ENCODE results near the gene ARHGEF28.

ARHGEF28 gene

GRCh38 chr5:73591102-73591695 lies 34.8 kb upstream of the ARHGEF28 start:
- no peak overlapping the region for H3K4me3 ChIP-seq (ENCODE audit: insufficient read depth in 1 of 2, low read depth in 1 of 2, low read length in 2 of 2)
- H3K79me1 ChIP-seq (replicated peaks; ENCODE audit: low read length, poor library complexity, severe bottlenecking): no peaks in the 10 kb centered on the region
- DNase-seq: peak; percentile 86
- no peak overlapping the region for H2AK5ac ChIP-seq (ENCODE audit: low read length, severe bottlenecking)
- no peak overlapping the region for H3K9ac ChIP-seq (ENCODE audit: low read length)
- no peak overlapping the region for H3K4me2 ChIP-seq (ENCODE audit: low read length, poor library complexity, severe bottlenecking)
- no peak overlapping the region for H4K91ac ChIP-seq (ENCODE audit: low read length)
- H3K14ac ChIP-seq (ENCODE audit: low read length in 2 of 2): no peak overlapping the region
- no peak overlapping the region for H2BK120ac ChIP-seq (ENCODE audit: low read depth, low read length)
- no peak overlapping the region for H4K8ac ChIP-seq (ENCODE audit: low read length)
- peak overlapping the region in 1 of 2 experiments; percentile 48 for H3K18ac ChIP-seq (ENCODE audit: low read depth in 1 of 2, low read length in 2 of 2)
- peaks cover 3% of the 10 kb centered on the region for H3K4me1 ChIP-seq (ENCODE audit: control insufficient read depth, insufficient read depth, low read depth, low read length)
- H3K23ac ChIP-seq (ENCODE audit: low read length in 2 of 2): no peak overlapping the region
- WGBS: 35% methylated on average over 4 of the region's 4 CpGs
- H3K9me3 ChIP-seq (ENCODE audit: control insufficient read depth, low read length): no peaks in the 10 kb centered on the region
- no peak overlapping the region for H2BK15ac ChIP-seq (ENCODE audit: low read depth, poor library complexity, severe bottlenecking)
- H2AFZ ChIP-seq (ENCODE audit: low read depth, low read length): no peak overlapping the region
- H2BK12ac ChIP-seq (ENCODE audit: low read length in 2 of 2): no peak overlapping the region
- H2BK5ac ChIP-seq (ENCODE audit: low read depth, low read length, poor library complexity, severe bottlenecking): no peak overlapping the region
- no peak overlapping the region for H3K4ac ChIP-seq (ENCODE audit: low read depth in 1 of 2, low read length in 2 of 2)
- no peaks in the 10 kb centered on the region for H3K27me3 ChIP-seq (ENCODE audit: control insufficient read depth in 1 of 2, insufficient read depth in 1 of 2, low read length in 2 of 2)
- H3K36me3 ChIP-seq (ENCODE audit: control insufficient read depth in 1 of 2, insufficient read depth in 2 of 2, low read depth in 1 of 2, low read length in 2 of 2): no peaks in the 10 kb centered on the region
- H3K27ac ChIP-seq (ENCODE audit: low read length, poor library complexity, severe bottlenecking): peak overlapping the region; percentile 32

- H2BK120ac ChIP-seq (ENCODE audit: low read depth, low read length): no peak overlapping the region
- H3K18ac ChIP-seq (ENCODE audit: low read depth in 1 of 2, low read length in 2 of 2): peak overlapping the region in 1 of 2 experiments; percentile 48
- no peaks in the 10 kb centered on the region for H3K79me1 ChIP-seq (replicated peaks; ENCODE audit: low read length, poor library complexity, severe bottlenecking)
- H3K4me3 ChIP-seq (ENCODE audit: insufficient read depth in 1 of 2, low read depth in 1 of 2, low read length in 2 of 2): no peak overlapping the region
- 0% methylated on average over 1 of the region's 4 CpGs for WGBS
- H2AK5ac ChIP-seq (ENCODE audit: low read length, severe bottlenecking): no peak overlapping the region
- H4K8ac ChIP-seq (ENCODE audit: low read length): no peak overlapping the region
- peak overlapping the region; percentile 32 for H3K27ac ChIP-seq (ENCODE audit: low read length, poor library complexity, severe bottlenecking)
- H2BK15ac ChIP-seq (ENCODE audit: low read depth, poor library complexity, severe bottlenecking): no peak overlapping the region
- H3K36me3 ChIP-seq (ENCODE audit: control insufficient read depth in 1 of 2, insufficient read depth in 2 of 2, low read depth in 1 of 2, low read length in 2 of 2): no peaks in the 10 kb centered on the region
- no peak overlapping the region for H3K4me2 ChIP-seq (ENCODE audit: low read length, poor library complexity, severe bottlenecking)
- no peak overlapping the region for H3K14ac ChIP-seq (ENCODE audit: low read length in 2 of 2)
- no peaks in the 10 kb centered on the region for H3K9me3 ChIP-seq (ENCODE audit: control insufficient read depth, low read length)
- no peak overlapping the region for H3K4ac ChIP-seq (ENCODE audit: low read depth in 1 of 2, low read length in 2 of 2)
- H4K91ac ChIP-seq (ENCODE audit: low read length): no peak overlapping the region
- H3K9ac ChIP-seq (ENCODE audit: low read length): no peak overlapping the region
- H3K4me1 ChIP-seq (ENCODE audit: control insufficient read depth, insufficient read depth, low read depth, low read length): peaks cover 3% of the 10 kb centered on the region
- peak; percentile 84 for DNase-seq
- no peak overlapping the region for H2BK12ac ChIP-seq (ENCODE audit: low read length in 2 of 2)
- no peak overlapping the region for H3K23ac ChIP-seq (ENCODE audit: low read length in 2 of 2)
- H3K27me3 ChIP-seq (ENCODE audit: control insufficient read depth in 1 of 2, insufficient read depth in 1 of 2, low read length in 2 of 2): no peaks in the 10 kb centered on the region
- H2AFZ ChIP-seq (ENCODE audit: low read depth, low read length): no peak overlapping the region
- H2BK5ac ChIP-seq (ENCODE audit: low read depth, low read length, poor library complexity, severe bottlenecking): no peak overlapping the region
Observed at GRCh38 chr5:73591698-73592501, 34.1 kb upstream of the ARHGEF28 start.

DNA sequence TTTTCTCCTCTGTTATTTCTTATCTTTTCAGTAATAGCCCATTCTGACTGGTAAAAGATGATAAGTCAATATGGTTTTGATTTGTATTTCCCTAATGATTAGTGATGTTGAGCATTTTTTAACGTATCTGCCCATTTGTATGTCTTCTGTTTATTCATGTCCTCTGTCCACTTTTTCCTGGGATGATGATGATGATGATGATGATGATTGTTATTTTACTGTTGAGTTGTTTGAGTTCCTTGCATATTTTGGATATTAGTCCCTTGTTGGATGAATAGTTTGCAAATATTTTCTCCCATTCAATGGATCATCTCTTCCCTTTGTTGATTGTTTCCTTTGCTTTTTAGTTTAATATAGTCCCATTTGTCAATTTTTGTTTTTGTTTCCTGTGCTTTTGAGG lies 33.4 kb upstream of the ARHGEF28 start:
- Histone ChIP-seq H3K23ac (ENCODE audit: low read length in 2 of 2) (no peak overlapping the region), H2AFZ (ENCODE audit: low read depth, low read length) (no peak overlapping the region), H2BK120ac (ENCODE audit: low read depth, low read length) (no peak overlapping the region), H3K14ac (ENCODE audit: low read length in 2 of 2) (no peak overlapping the region), H3K4me2 (ENCODE audit: low read length, poor library complexity, severe bottlenecking) (no peak overlapping the region), H3K27me3 (ENCODE audit: control insufficient read depth in 1 of 2, insufficient read depth in 1 of 2, low read length in 2 of 2) (no peaks in the 10 kb centered on the region), H3K4me3 (ENCODE audit: insufficient read depth in 1 of 2, low read depth in 1 of 2, low read length in 2 of 2) (no peak overlapping the region), H2BK15ac (ENCODE audit: low read depth, poor library complexity, severe bottlenecking) (no peak overlapping the region), H4K8ac (ENCODE audit: low read length) (no peak overlapping the region), H3K4ac (ENCODE audit: low read depth in 1 of 2, low read length in 2 of 2) (no peak overlapping the region), H4K91ac (ENCODE audit: low read length) (no peak overlapping the region), H3K18ac (ENCODE audit: low read depth in 1 of 2, low read length in 2 of 2) (no peak overlapping the region), H3K27ac (ENCODE audit: low read length, poor library complexity, severe bottlenecking) (peak overlapping the region; percentile 32), H3K79me1 (replicated peaks; ENCODE audit: low read length, poor library complexity, severe bottlenecking) (no peaks in the 10 kb centered on the region), H3K4me1 (ENCODE audit: control insufficient read depth, insufficient read depth, low read depth, low read length) (peaks cover 3% of the 10 kb centered on the region), H3K9me3 (ENCODE audit: control insufficient read depth, low read length) (no peaks in the 10 kb centered on the region), H2AK5ac (ENCODE audit: low read length, severe bottlenecking) (no peak overlapping the region), H2BK5ac (ENCODE audit: low read depth, low read length, poor library complexity, severe bottlenecking) (no peak overlapping the region), H3K9ac (ENCODE audit: low read length) (no peak overlapping the region), H3K36me3 (ENCODE audit: control insufficient read depth in 1 of 2, insufficient read depth in 2 of 2, low read depth in 1 of 2, low read length in 2 of 2) (no peaks in the 10 kb centered on the region), H2BK12ac (ENCODE audit: low read length in 2 of 2) (no peak overlapping the region)
- no peak for DNase-seq
- WGBS: 0% methylated on average over 1 of the region's 1 CpG

GRCh38 chr5:73596705-73597328 lies 29.2 kb upstream of the ARHGEF28 start:
- Histone ChIP-seq H3K4me2 (ENCODE audit: low read length, poor library complexity, severe bottlenecking) (no peak overlapping the region), H3K23ac (ENCODE audit: low read length in 2 of 2) (no peak overlapping the region), H3K18ac (ENCODE audit: low read depth in 1 of 2, low read length in 2 of 2) (no peak overlapping the region), H2BK12ac (ENCODE audit: low read length in 2 of 2) (no peak overlapping the region), H4K91ac (ENCODE audit: low read length) (no peak overlapping the region), H2BK5ac (ENCODE audit: low read depth, low read length, poor library complexity, severe bottlenecking) (no peak overlapping the region), H2BK15ac (ENCODE audit: low read depth, poor library complexity, severe bottlenecking) (no peak overlapping the region), H3K9me3 (ENCODE audit: control insufficient read depth, low read length) (peaks cover 5% of the 10 kb centered on the region), H3K36me3 (ENCODE audit: control insufficient read depth in 1 of 2, insufficient read depth in 2 of 2, low read depth in 1 of 2, low read length in 2 of 2) (no peaks in the 10 kb centered on the region), H3K9ac (ENCODE audit: low read length) (no peak overlapping the region), H3K4me1 (ENCODE audit: control insufficient read depth, insufficient read depth, low read depth, low read length) (peaks cover 1% of the 10 kb centered on the region), H3K27ac (ENCODE audit: low read length, poor library complexity, severe bottlenecking) (no peak overlapping the region), H2AK5ac (ENCODE audit: low read length, severe bottlenecking) (no peak overlapping the region), H3K4me3 (ENCODE audit: insufficient read depth in 1 of 2, low read depth in 1 of 2, low read length in 2 of 2) (no peak overlapping the region), H4K8ac (ENCODE audit: low read length) (no peak overlapping the region), H3K79me1 (replicated peaks; ENCODE audit: low read length, poor library complexity, severe bottlenecking) (no peaks in the 10 kb centered on the region), H3K4ac (ENCODE audit: low read depth in 1 of 2, low read length in 2 of 2) (no peak overlapping the region), H3K27me3 (ENCODE audit: control insufficient read depth in 1 of 2, insufficient read depth in 1 of 2, low read length in 2 of 2) (no peaks in the 10 kb centered on the region), H2AFZ (ENCODE audit: low read depth, low read length) (no peak overlapping the region), H2BK120ac (ENCODE audit: low read depth, low read length) (no peak overlapping the region), H3K14ac (ENCODE audit: low read length in 2 of 2) (no peak overlapping the region)
- peak; percentile 26 for DNase-seq

Data from mesenchymal stem cell (in vitro differentiated cells and primary cell).